ENCODE measurements around the gene PRPSAP1.
A peak's percentile ranks its signal among the peaks of the same experiment; 100 is the strongest.

The PRPSAP1 gene

DNA sequence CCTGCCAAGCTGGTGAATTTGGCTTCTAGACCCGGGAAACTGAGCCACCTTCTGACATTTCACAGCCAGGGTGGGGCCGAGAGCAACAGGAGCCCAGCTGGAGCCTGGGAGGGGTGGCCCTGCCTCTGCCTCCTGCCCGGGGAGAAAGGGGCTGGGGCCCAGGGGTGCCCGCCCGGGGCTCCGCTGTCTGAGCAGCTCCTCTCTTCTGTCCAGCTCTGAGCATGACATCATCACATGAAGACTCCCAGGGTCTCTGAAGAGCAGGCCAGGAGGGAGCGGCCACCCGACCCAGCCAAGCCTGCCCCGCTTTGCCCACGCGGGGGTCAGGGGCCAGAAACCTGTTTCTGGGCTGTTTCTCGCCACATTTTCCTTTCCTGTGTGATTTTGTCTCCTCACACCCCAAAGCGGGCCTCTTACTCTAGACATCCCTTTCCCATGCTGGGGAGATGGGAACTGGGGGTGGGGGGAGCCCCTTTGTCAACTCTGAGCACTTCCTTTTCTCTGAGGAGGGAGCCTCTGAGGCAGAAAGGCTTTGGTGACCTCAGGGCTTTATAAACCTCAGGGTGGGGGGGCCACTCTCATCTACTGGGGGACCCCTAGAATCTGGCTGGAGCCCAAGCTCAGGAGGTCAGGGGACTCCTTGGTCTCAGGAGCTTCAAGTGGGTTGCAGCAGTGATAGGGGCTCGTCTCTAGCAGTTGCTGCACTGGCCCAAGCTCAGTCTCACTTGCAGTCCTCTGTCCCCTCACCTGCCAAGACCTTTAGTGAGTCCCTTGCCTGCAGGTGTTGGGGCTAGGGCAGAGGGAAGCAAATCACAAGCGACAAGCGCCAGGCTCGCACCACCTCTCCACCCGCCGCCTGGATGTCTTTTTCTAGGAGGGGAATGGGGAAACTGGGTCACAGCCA, 80.9 kb downstream of the PRPSAP1 start:
- H3K4me3 ChIP-seq (ENCODE audit: low read depth, low read length) = no peak overlapping the region
- TF ChIP-seq, protein P1, sequence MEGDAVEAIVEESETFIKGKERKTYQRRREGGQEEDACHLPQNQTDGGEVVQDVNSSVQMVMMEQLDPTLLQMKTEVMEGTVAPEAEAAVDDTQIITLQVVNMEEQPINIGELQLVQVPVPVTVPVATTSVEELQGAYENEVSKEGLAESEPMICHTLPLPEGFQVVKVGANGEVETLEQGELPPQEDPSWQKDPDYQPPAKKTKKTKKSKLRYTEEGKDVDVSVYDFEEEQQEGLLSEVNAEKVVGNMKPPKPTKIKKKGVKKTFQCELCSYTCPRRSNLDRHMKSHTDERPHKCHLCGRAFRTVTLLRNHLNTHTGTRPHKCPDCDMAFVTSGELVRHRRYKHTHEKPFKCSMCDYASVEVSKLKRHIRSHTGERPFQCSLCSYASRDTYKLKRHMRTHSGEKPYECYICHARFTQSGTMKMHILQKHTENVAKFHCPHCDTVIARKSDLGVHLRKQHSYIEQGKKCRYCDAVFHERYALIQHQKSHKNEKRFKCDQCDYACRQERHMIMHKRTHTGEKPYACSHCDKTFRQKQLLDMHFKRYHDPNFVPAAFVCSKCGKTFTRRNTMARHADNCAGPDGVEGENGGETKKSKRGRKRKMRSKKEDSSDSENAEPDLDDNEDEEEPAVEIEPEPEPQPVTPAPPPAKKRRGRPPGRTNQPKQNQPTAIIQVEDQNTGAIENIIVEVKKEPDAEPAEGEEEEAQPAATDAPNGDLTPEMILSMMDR (IDR thresholded peaks at IDR 0.05) = no peak
- H2AFZ ChIP-seq = no peak overlapping the region
- H3K9ac ChIP-seq = no peak overlapping the region
- H3K79me2 ChIP-seq = peaks cover 17% of the 10 kb centered on the region
- H3K27ac ChIP-seq = no peak overlapping the region
- H3K27me3 ChIP-seq (ENCODE audit: control insufficient read depth, insufficient read depth, low read length) = no peaks in the 10 kb centered on the region
- no peaks in the 10 kb centered on the region for H3K36me3 ChIP-seq (ENCODE audit: control insufficient read depth, insufficient read depth, low read length)
- H3K9me3 ChIP-seq (ENCODE audit: control insufficient read depth, low read length) = no peaks in the 10 kb centered on the region
- no peak overlapping the region for H3K4me2 ChIP-seq (ENCODE audit: low read length)
- H3K4me1 ChIP-seq = peaks cover 27% of the 10 kb centered on the region

DNA sequence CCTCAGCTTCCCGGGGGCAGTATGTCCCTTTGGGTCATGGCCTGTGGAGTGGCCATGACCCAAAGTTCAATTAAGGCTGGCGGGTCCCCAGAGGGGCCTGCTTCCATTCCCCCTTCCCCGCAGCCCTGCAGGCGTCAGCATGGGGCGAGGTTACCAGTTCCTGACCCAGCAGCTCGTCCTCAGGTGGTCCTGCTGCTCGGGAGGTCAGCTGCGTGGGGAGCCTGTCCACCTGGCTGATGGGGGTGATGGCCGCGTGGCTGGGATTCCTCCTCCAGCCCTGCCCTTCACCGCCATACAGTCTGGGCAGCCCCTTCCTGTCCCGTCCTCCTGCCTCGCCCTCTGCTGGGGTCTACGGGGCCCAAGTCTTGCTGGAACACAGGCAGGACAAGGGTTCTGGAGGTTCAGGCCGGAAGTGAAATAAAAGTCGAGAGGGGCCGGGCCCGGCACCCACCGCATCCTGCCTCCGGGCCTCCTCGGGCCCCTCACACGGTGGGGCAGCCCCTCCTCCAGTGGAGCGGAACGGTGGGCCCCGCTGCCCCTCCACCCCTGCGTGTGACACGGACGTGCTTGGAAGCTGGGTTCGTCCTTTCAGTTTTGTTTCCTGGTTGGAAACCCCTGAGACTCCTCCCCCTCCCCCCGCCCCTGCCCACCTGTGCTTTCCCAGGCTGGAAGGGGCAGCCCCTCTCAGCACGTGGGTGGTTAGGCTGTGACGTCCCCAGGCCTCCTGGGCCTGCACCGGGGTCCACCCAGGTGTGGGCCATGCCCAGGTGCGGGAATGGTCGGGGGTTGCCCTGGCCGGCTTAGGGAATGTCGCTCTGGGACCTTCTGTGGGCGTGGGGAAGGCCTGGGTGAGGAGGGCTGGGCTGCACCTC, 81.8 kb downstream of the PRPSAP1 start:
- peaks cover 19% of the 10 kb centered on the region for H3K79me2 ChIP-seq
- H3K36me3 ChIP-seq (ENCODE audit: control insufficient read depth, insufficient read depth, low read length) = no peaks in the 10 kb centered on the region
- peaks cover 33% of the 10 kb centered on the region for H3K4me1 ChIP-seq
- H3K4me3 ChIP-seq (ENCODE audit: low read depth, low read length) = peak overlapping the region; percentile 5
- H3K27me3 ChIP-seq (ENCODE audit: control insufficient read depth, insufficient read depth, low read length) = no peaks in the 10 kb centered on the region
- TF ChIP-seq, protein P1 (IDR thresholded peaks at IDR 0.05) = no peak
- no peak overlapping the region for H3K27ac ChIP-seq
- H3K9ac ChIP-seq = no peak overlapping the region
- no peaks in the 10 kb centered on the region for H3K9me3 ChIP-seq (ENCODE audit: control insufficient read depth, low read length)
- H2AFZ ChIP-seq = no peak overlapping the region
- H3K4me2 ChIP-seq (ENCODE audit: low read length) = peak overlapping the region; percentile 9

DNA sequence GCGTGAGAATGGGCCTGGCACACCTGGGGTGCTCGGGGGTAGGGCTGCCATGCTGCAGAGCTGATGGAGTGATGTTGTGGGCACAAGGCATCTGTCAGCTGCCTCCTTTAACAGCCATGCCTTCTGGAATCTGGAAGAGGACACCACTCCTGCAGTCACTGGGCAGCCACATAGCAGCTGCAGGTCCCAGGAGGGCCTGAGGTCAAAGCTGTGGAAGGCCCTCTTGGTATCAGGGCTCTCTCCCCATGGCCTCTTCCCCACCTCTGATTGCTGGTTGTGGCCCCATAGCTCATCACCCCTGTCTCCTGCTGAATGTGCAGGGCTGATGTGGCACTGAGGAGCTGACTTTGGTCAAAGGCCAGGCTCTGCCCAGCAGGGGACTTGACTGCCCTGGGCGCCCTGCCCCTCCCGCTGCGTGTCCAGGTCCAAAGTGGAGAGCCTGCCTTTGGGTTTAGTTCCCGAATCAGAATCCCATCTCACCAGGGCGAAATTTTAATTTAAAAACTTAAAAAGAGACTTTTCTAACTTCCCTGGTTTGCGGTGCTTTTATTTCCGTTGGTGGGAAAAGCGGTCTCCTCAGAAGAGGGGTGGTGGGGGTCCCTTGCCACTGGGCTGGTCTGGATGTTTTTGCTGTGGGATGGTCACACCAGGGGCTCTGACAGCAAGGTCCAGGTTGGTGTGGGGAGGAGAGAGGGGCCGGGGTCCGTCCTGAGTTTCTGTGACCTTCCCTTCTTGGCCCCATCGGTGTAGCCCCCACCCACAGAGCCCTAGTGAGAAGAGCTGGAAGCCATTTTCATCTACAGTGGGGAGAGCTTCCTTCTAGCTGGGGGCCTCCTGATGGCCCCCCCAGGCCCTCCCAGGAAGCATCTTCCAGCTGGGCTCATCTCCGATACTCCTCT, 82.7 kb downstream of the PRPSAP1 start:
- peaks cover 35% of the 10 kb centered on the region for H3K4me1 ChIP-seq
- no peak overlapping the region for H3K4me2 ChIP-seq (ENCODE audit: low read length)
- no peaks in the 10 kb centered on the region for H3K27me3 ChIP-seq (ENCODE audit: control insufficient read depth, insufficient read depth, low read length)
- no peak overlapping the region for H2AFZ ChIP-seq
- H3K9me3 ChIP-seq (ENCODE audit: control insufficient read depth, low read length) = no peaks in the 10 kb centered on the region
- H3K36me3 ChIP-seq (ENCODE audit: control insufficient read depth, insufficient read depth, low read length) = no peaks in the 10 kb centered on the region
- no peak overlapping the region for H3K9ac ChIP-seq
- TF ChIP-seq, protein P1 (IDR thresholded peaks at IDR 0.05) = no peak
- peaks cover 26% of the 10 kb centered on the region for H3K79me2 ChIP-seq
- H3K27ac ChIP-seq = no peak overlapping the region
- no peak overlapping the region for H3K4me3 ChIP-seq (ENCODE audit: low read depth, low read length)

GRCh38 chr17:76270127-76270592, 83.6 kb downstream of the PRPSAP1 start:
- no peak overlapping the region for H3K27ac ChIP-seq
- TF ChIP-seq, protein P1 (IDR thresholded peaks at IDR 0.05) = no peak
- H3K79me2 ChIP-seq = peaks cover 29% of the 10 kb centered on the region
- no peak overlapping the region for H3K9ac ChIP-seq
- H3K36me3 ChIP-seq (ENCODE audit: control insufficient read depth, insufficient read depth, low read length) = no peaks in the 10 kb centered on the region
- no peak overlapping the region for H3K4me3 ChIP-seq (ENCODE audit: low read depth, low read length)
- no peaks in the 10 kb centered on the region for H3K27me3 ChIP-seq (ENCODE audit: control insufficient read depth, insufficient read depth, low read length)
- H2AFZ ChIP-seq = no peak overlapping the region
- H3K4me1 ChIP-seq = peaks cover 35% of the 10 kb centered on the region
- H3K9me3 ChIP-seq (ENCODE audit: control insufficient read depth, low read length) = no peaks in the 10 kb centered on the region
- no peak overlapping the region for H3K4me2 ChIP-seq (ENCODE audit: low read length)

All from parathyroid adenoma (tissue), 2 donors.